ENCODE measurements around the gene TNS3.

TNS3 gene

GRCh38 chr7:47581804-47582763 lies at the start of gene TNS3:
TSS of gene TNS3 (minus strand) at chr7:47582111. CDS start at chr7:47439636, 142,475 bp downstream.
- peaks cover 56% of the 10 kb centered on the region for H3K27me3 Mint-ChIP-seq
- ATAC-seq (peak; percentile 10), DNase-seq (no peak)
- H3K27ac Mint-ChIP-seq = peak within 1 kb of the TSS in 1 of 2 donors; percentile 19
- H3K9me3 Mint-ChIP-seq = peaks cover 0 to 6% of the 10 kb centered on the region in 2 donors
- H3K4me1 Mint-ChIP-seq = peaks cover 9% of the 10 kb centered on the region
- peak within 1 kb of the TSS; percentile 15 to 29 for H3K4me3 Mint-ChIP-seq

GRCh38 chr7:47631711-47632110 lies 49.8 kb upstream of the TNS3 start:
- no peaks in the 10 kb centered on the region for H3K27me3 Mint-ChIP-seq
- H3K27ac Mint-ChIP-seq = no peak overlapping the region
- no peak for ATAC-seq
- no peaks in the 10 kb centered on the region for H3K9me3 Mint-ChIP-seq
- DNase-seq = no peak
- H3K4me3 Mint-ChIP-seq = no peak overlapping the region
- no peaks in the 10 kb centered on the region for H3K4me1 Mint-ChIP-seq

GRCh38 chr7:47627580-47628283 lies 45.8 kb upstream of the TNS3 start:
- Mint-ChIP-seq H3K4me3 (no peak overlapping the region), H3K27ac (no peak overlapping the region), H3K27me3 (no peaks in the 10 kb centered on the region), H3K9me3 (no peaks in the 10 kb centered on the region), H3K4me1 (no peaks in the 10 kb centered on the region)
- ATAC-seq (no peak), DNase-seq (no peak)

- Mint-ChIP-seq H3K9me3 (no peaks in the 10 kb centered on the region), H3K4me3 (no peak overlapping the region), H3K27me3 (no peaks in the 10 kb centered on the region), H3K27ac (no peak overlapping the region), H3K4me1 (no peaks in the 10 kb centered on the region)
- no peak for ATAC-seq
- no peak for DNase-seq
Observed at GRCh38 chr7:47625861-47626715, 44.2 kb upstream of the TNS3 start.

GRCh38 chr7:47624689-47625088 lies 42.8 kb upstream of the TNS3 start:
- no peaks in the 10 kb centered on the region for H3K9me3 Mint-ChIP-seq

GRCh38 chr7:47622946-47623640 lies 41.2 kb upstream of the TNS3 start:
- Mint-ChIP-seq H3K4me1 (no peaks in the 10 kb centered on the region), H3K27ac (peak overlapping the region in 1 of 2 donors; percentile 7), H3K27me3 (no peaks in the 10 kb centered on the region), H3K9me3 (no peaks in the 10 kb centered on the region), H3K4me3 (no peak overlapping the region)
- ATAC-seq (no peak), DNase-seq (no peak)

More at GRCh38 chr7:47624689-47625088, 42.8 kb upstream of the TNS3 start:
- ATAC-seq = no peak
- DNase-seq = no peak
- H3K27me3 Mint-ChIP-seq = no peaks in the 10 kb centered on the region
- no peaks in the 10 kb centered on the region for H3K4me1 Mint-ChIP-seq
- no peak overlapping the region for H3K4me3 Mint-ChIP-seq
- H3K27ac Mint-ChIP-seq = no peak overlapping the region

- Mint-ChIP-seq H3K27ac (no peak overlapping the region), H3K4me1 (no peaks in the 10 kb centered on the region), H3K27me3 (no peaks in the 10 kb centered on the region), H3K4me3 (no peak overlapping the region), H3K9me3 (no peaks in the 10 kb centered on the region)
- DNase-seq = no peak
- ATAC-seq = no peak
Observed at GRCh38 chr7:47622586-47622945, 40.7 kb upstream of the TNS3 start.

GRCh38 chr7:47621979-47622561 lies 40.2 kb upstream of the TNS3 start:
- Mint-ChIP-seq H3K27ac (peak overlapping the region in 1 of 2 donors; percentile 15), H3K9me3 (no peaks in the 10 kb centered on the region), H3K27me3 (no peaks in the 10 kb centered on the region), H3K4me3 (no peak overlapping the region), H3K4me1 (no peaks in the 10 kb centered on the region)
- no peak for ATAC-seq
- no peak for DNase-seq

GRCh38 chr7:47621347-47621746 lies 39.4 kb upstream of the TNS3 start:
- H3K4me3 Mint-ChIP-seq = no peak overlapping the region
- no peak for ATAC-seq
- DNase-seq = no peak
- no peaks in the 10 kb centered on the region for H3K4me1 Mint-ChIP-seq
- H3K9me3 Mint-ChIP-seq = no peaks in the 10 kb centered on the region
- H3K27ac Mint-ChIP-seq = no peak overlapping the region
- H3K27me3 Mint-ChIP-seq = no peaks in the 10 kb centered on the region

- no peak overlapping the region for H3K4me3 Mint-ChIP-seq
- no peak for ATAC-seq
- DNase-seq = no peak
- no peaks in the 10 kb centered on the region for H3K27me3 Mint-ChIP-seq
- no peaks in the 10 kb centered on the region for H3K4me1 Mint-ChIP-seq
- H3K27ac Mint-ChIP-seq = peak overlapping the region in 1 of 2 donors; percentile 33
- H3K9me3 Mint-ChIP-seq = no peaks in the 10 kb centered on the region
Observed at GRCh38 chr7:47619806-47620205, 37.9 kb upstream of the TNS3 start.

GRCh38 chr7:47617131-47617530 lies 35.2 kb upstream of the TNS3 start:
- no peak overlapping the region for H3K27ac Mint-ChIP-seq
- H3K4me1 Mint-ChIP-seq = no peaks in the 10 kb centered on the region
- no peak for DNase-seq
- H3K9me3 Mint-ChIP-seq = no peaks in the 10 kb centered on the region
- no peak overlapping the region for H3K4me3 Mint-ChIP-seq
- ATAC-seq = no peak
- no peaks in the 10 kb centered on the region for H3K27me3 Mint-ChIP-seq

GRCh38 chr7:47614450-47614849 lies 32.5 kb upstream of the TNS3 start:
- H3K4me1 Mint-ChIP-seq = no peaks in the 10 kb centered on the region
- H3K9me3 Mint-ChIP-seq = no peaks in the 10 kb centered on the region
- H3K4me3 Mint-ChIP-seq = no peak overlapping the region
- DNase-seq (no peak), ATAC-seq (no peak)
- no peaks in the 10 kb centered on the region for H3K27me3 Mint-ChIP-seq
- no peak overlapping the region for H3K27ac Mint-ChIP-seq

- H3K4me3 Mint-ChIP-seq = no peak overlapping the region
- DNase-seq (no peak), ATAC-seq (peak; percentile 35)
- no peak overlapping the region for H3K27ac Mint-ChIP-seq
- H3K27me3 Mint-ChIP-seq = no peaks in the 10 kb centered on the region
- H3K9me3 Mint-ChIP-seq = no peaks in the 10 kb centered on the region
- H3K4me1 Mint-ChIP-seq = no peaks in the 10 kb centered on the region
Observed at GRCh38 chr7:47611045-47611511, 29.2 kb upstream of the TNS3 start.

- H3K27ac Mint-ChIP-seq = no peak overlapping the region
- ATAC-seq (no peak), DNase-seq (no peak)
- no peaks in the 10 kb centered on the region for H3K27me3 Mint-ChIP-seq
- H3K9me3 Mint-ChIP-seq = no peaks in the 10 kb centered on the region
- H3K4me1 Mint-ChIP-seq = no peaks in the 10 kb centered on the region
- H3K4me3 Mint-ChIP-seq = no peak overlapping the region
Observed at GRCh38 chr7:47610506-47611044, 28.7 kb upstream of the TNS3 start.

Measured in stimulated activated naive CD8-positive, alpha-beta T cell treated with anti-CD3 and anti-CD28 coated beads, Interleukin-15, amount 100 ng/mL, for 72 hours (primary cell).